Peyer's patch (tissue), 4 donors: ENCODE results near the gene SLC25A26.

ENCODE experiments used
- CTCF ChIP-seq, 6 experiments: fragments of 450-650 bp in 4 of 6; fragments of 200-600 bp in 2 of 6; sonication (generic) in 1 of 6; IDR thresholded peaks; one replicate each; pipeline ENCODE4 v1.5.1; 2017 to 2019; ENCODE audit warnings: antibody characterized with exemption in 6 of 6, mild to moderate bottlenecking in 3 of 6, moderate library complexity in 1 of 6
- POLR2A ChIP-seq, 2 donors: fragments of 450-650 bp; IDR thresholded peaks; one replicate each; pipeline ENCODE4 v1.5.1; 2017; ENCODE audit warnings: antibody characterized with exemption in 2 of 2, mild to moderate bottlenecking in 2 of 2, moderate library complexity in 2 of 2

DNA sequence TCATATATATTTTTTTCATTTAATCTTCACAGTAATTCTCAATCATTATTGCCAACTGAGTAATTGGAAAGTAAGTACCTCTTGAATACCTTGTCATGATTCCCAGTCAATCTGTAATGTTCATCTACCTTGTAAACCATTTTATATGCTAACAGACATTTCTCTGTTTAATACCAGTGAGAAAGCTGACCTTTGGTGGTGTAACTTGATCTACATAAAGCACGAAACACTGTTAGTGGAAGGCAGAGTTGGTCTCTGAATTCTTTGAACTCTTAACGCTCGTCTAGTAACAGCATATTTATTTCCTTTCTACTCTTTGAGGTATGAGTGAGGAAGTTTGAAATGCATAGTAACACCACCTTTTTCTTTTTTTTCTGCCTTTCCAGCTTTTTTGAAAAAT is 59.5 kb downstream of the SLC25A26 start:
- TF ChIP-seq CTCF (IDR thresholded peaks at IDR 0.05) (no peak), POLR2A (IDR thresholded peaks at IDR 0.05) (no peak)
